Activated CD4-positive, alpha-beta T cell treated with anti-CD3 and anti-CD28 coated beads for 48 hours (primary cell): ENCODE data around the gene BIVM.
"Not testable (repeated sequence)": the region's sequence is repeated elsewhere in the genome, so short reads cannot be mapped to it uniquely, and the experiment has no call there.

Experiments
- DNase-seq: peaks from one replicate; pipeline ENCODE4 v3.0.0-alpha.2; 2020

Gene BIVM

GRCh38 chr13:102798581-102799425 lies at the start of gene BIVM, which contains the start of gene POGLUT2:
Gene BIVM, plus strand, starts transcription at chr13:102799119. Its CDS starts 8,149 bp downstream, at chr13:102807268.
Gene POGLUT2, minus strand, starts transcription at chr13:102798976. Its CDS starts 306 bp downstream, at chr13:102798670.
- peak; percentile 92 for DNase-seq

GRCh38 chr13:102751886-102752285 lies 47.0 kb upstream of the BIVM start:
- no peak for DNase-seq

GRCh38 chr13:102757006-102757405 lies 41.9 kb upstream of the BIVM start:
- DNase-seq = no peak

GRCh38 chr13:102758842-102759241 lies 40.1 kb upstream of the BIVM start:
- no peak for DNase-seq

GRCh38 chr13:102761071-102761470 lies 37.8 kb upstream of the BIVM start:
- DNase-seq = no peak

GRCh38 chr13:102763741-102764140 lies 35.2 kb upstream of the BIVM start:
- DNase-seq = no peak

GRCh38 chr13:102768909-102769308 lies 30.0 kb upstream of the BIVM start:
- no peak for DNase-seq

GRCh38 chr13:102769679-102770078 lies 29.2 kb upstream of the BIVM start:
- no peak for DNase-seq

GRCh38 chr13:102770435-102770834 lies 28.5 kb upstream of the BIVM start:
- DNase-seq = no peak

GRCh38 chr13:102771298-102772041 lies 27.4 kb upstream of the BIVM start:
- DNase-seq = no peak

- no peak for DNase-seq
These were observed 26.9 kb upstream of the BIVM start for GRCh38 chr13:102772042-102772425.

- peak; percentile 89 for DNase-seq
These were observed 25.3 kb upstream of the BIVM start, which contains the start of gene TEX30 for GRCh38 chr13:102773441-102774213. Gene TEX30, minus strand, starts transcription at chr13:102773786. Its CDS starts 3,760 bp downstream, at chr13:102770026.

- DNase-seq = no peak
These were observed 24.7 kb upstream of the BIVM start for GRCh38 chr13:102774214-102774568.

- DNase-seq = no peak
These were observed 24.1 kb upstream of the BIVM start for GRCh38 chr13:102774591-102775520.

- no peak for DNase-seq
These were observed 22.6 kb upstream of the BIVM start for GRCh38 chr13:102776271-102776670.

GRCh38 chr13:102777736-102778135 lies 21.2 kb upstream of the BIVM start:
- no peak for DNase-seq

- peak; percentile 42 for DNase-seq
These were observed 19.3 kb upstream of the BIVM start for GRCh38 chr13:102779436-102780159.

- not testable (repeated sequence) for DNase-seq
These were observed 18.3 kb upstream of the BIVM start for GRCh38 chr13:102780656-102781055.

- DNase-seq = no peak
These were observed 17.3 kb upstream of the BIVM start for GRCh38 chr13:102781591-102781990.

- DNase-seq = no peak
These were observed 14.4 kb upstream of the BIVM start for GRCh38 chr13:102784483-102784882.

- DNase-seq = no peak
These were observed 10.2 kb upstream of the BIVM start for GRCh38 chr13:102788683-102789082.
